Left ventricle myocardium inferior (tissue), 1 donor: ENCODE measurements around the gene TATDN2. TPM values are rescaled to one million over a fixed set of nuclear protein-coding genes. Genes with fewer than 3 reads are reported as not detected.

Experiments used
- DNase-seq: peaks from one replicate; pipeline ENCODE4 v3.0.0-alpha.2; 2020
- H3K27ac ChIP-seq: fragments of 200-600 bp; replicated peaks from 2 replicates; pipeline ENCODE4 v1.8.0; 2021
- H3K27me3 ChIP-seq: fragments of 200-600 bp; 2 replicates; pipeline ENCODE4 v1.8.0; 2021; ENCODE audit warnings: low read depth
- H3K36me3 ChIP-seq: fragments of 200-600 bp; 2 replicates; pipeline ENCODE4 v1.8.0; 2021
- H3K4me1 ChIP-seq: fragments of 200-600 bp; 2 replicates; pipeline ENCODE4 v1.8.0; 2021
- H3K4me3 ChIP-seq: fragments of 200-600 bp; 2 replicates; pipeline ENCODE4 v1.8.0; 2021; ENCODE audit warnings: mild to moderate bottlenecking, moderate library complexity
- H3K9me3 ChIP-seq: fragments of 200-600 bp; replicated peaks from 2 replicates; pipeline ENCODE4 v1.8.0; 2021
- intact Hi-C: fragments of 100-400 bp; cut with micrococcal nuclease; formaldehyde crosslinking; loops from one replicate; pipeline ENCODE4 v1.11.0; 2022
- total RNA-seq: library from RNA; stranded (reverse); fragmentation: NEBNext Ultra II Directional; extraction: Animal tissue kit (Norgen Biotek cat#: 25700); gene quantifications from one replicate; pipeline ENCODE4 v1.2.1, GENCODE V29; 2021
- TF ChIP-seq, protein P1 (sequence below): fragments of 200-600 bp; IDR thresholded peaks from 2 replicates; pipeline ENCODE4 v1.8.0; 2021; ENCODE audit warnings: antibody characterized with exemption, mild to moderate bottlenecking, borderline replicate concordance
- donor health status: DM: no; HTN: yes; CAD: no; lungs with severe emphysema.

Gene TATDN2
- total RNA-seq, 1 donor from 2014 or later = 15.8 TPM

DNA sequence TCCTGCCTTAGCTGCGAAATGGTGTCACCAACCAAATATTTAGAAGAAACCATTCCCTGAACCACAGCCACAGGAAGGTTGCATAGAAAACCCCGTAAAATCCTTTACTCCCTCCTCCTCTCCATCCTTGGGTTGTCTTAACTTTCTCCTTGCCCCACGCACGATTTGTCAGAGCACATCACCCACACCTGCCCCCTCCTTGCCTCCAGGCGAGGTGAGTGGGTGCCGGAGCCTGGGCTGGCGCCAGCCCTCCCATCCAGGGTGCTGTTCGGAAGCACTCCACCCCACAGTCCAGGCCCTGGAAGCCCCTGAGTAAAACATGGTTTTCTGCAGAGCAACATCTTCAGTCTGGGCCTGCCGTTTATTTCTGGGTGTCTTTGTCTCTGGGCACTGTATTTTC is 40.8 kb downstream of the TATDN2 start:
- H3K27ac ChIP-seq = no peak overlapping the region
- intact Hi-C loops = no loop called here
- H3K9me3 ChIP-seq = no peaks in the 10 kb centered on the region
- DNase-seq = no peak
- peaks cover 12% of the 10 kb centered on the region for H3K4me1 ChIP-seq
- H3K4me3 ChIP-seq = no peak overlapping the region
- H3K36me3 ChIP-seq = peaks cover 60% of the 10 kb centered on the region
- TF ChIP-seq, protein P1, sequence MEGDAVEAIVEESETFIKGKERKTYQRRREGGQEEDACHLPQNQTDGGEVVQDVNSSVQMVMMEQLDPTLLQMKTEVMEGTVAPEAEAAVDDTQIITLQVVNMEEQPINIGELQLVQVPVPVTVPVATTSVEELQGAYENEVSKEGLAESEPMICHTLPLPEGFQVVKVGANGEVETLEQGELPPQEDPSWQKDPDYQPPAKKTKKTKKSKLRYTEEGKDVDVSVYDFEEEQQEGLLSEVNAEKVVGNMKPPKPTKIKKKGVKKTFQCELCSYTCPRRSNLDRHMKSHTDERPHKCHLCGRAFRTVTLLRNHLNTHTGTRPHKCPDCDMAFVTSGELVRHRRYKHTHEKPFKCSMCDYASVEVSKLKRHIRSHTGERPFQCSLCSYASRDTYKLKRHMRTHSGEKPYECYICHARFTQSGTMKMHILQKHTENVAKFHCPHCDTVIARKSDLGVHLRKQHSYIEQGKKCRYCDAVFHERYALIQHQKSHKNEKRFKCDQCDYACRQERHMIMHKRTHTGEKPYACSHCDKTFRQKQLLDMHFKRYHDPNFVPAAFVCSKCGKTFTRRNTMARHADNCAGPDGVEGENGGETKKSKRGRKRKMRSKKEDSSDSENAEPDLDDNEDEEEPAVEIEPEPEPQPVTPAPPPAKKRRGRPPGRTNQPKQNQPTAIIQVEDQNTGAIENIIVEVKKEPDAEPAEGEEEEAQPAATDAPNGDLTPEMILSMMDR = no peak
- H3K27me3 ChIP-seq = no peaks in the 10 kb centered on the region

DNA sequence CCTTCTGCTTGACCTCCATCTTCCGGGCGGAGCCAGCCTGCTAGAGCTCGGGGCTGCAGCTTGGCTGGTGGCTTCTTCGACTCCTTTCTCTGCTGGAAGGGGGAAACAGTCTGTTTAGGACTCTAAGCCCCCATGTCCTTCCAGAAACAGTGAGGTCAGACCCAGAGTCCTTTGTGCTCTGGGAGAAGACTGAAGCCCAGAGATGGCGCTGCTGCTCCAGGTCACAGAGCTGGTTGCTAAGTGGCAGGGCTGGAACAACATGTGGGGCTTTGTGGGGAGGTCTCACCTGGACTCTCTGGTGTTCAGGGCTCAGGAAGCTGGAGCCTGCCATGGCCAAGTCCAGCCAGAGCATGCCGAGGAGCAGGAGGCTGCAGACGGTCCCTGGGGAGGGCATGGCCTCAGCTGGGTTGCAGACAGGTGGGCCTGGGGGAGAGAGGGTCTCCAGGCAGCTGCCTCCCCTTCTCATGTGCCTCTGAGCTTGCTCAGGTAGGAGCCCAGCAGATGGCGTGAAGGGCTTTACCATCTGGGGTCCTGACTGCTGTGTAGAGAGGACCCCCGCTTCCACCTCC is 41.6 kb downstream of the TATDN2 start:
- H3K4me3 ChIP-seq = no peak overlapping the region
- no peaks in the 10 kb centered on the region for H3K27me3 ChIP-seq
- H3K27ac ChIP-seq = no peak overlapping the region
- no peak for DNase-seq
- no peaks in the 10 kb centered on the region for H3K9me3 ChIP-seq
- TF ChIP-seq, protein P1 = no peak
- H3K4me1 ChIP-seq = peaks cover 12% of the 10 kb centered on the region
- peaks cover 59% of the 10 kb centered on the region for H3K36me3 ChIP-seq
- intact Hi-C loops = no loop called here

DNA sequence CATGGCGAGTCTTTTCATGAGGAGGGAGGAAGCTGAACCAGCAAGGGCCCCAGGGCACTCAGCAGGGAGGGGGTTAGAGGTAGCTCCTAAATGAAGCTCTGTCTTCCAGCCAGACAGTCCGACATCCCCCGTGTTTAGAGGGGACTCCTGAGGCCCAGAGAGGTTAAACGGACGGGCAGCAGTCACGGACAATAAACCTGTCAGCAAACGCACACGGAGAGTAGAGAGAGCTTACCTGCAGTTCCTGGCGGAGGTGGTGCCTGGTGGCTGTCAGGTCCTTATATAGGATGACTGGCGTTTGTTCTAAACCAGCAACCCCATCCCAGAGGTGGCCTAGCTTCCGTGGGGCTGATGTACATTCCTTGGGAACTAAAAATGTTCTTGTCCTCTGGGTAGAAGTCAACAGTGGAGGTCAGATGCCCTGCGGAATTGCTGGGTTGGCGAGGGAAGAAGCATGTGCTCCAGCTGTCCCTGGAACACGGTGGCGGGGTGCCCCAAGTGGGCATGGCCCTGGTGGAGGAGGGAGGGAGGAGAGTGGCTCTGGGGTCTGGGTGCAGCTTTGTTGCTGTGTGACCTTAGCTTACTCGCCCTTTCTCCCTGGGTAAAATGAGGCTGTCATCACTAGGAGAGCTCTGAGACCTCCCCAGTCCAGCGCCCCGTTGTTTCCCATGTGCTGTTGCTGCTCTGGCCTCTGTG is 42.4 kb downstream of the TATDN2 start:
- Histone ChIP-seq H3K4me3 (no peak overlapping the region), H3K4me1 (peaks cover 12% of the 10 kb centered on the region), H3K27ac (no peak overlapping the region), H3K27me3 (no peaks in the 10 kb centered on the region), H3K36me3 (peaks cover 54% of the 10 kb centered on the region), H3K9me3 (no peaks in the 10 kb centered on the region)
- TF ChIP-seq, protein P1 = no peak
- DNase-seq = no peak
- intact Hi-C loops = no loop called here

DNA sequence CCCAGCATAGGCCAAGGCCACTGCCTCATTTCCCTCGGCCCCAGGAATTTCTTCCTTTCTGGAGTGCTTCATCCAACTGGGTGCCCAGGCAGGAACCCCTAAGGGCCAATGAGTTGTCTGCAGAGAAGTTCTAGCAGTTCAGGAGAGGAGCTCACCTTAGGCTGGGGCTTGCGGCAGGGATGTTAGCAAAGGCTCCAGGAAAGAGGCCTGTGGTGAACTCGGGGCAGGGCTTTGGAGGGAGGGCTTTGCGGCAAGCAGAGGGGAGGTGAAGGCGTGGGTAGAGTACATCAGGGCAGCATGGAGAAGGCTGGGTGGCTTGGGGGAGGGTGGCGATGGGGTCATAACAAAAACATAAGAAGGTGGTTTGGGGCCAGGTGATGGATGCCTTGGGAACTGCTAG is 43.4 kb downstream of the TATDN2 start:
- TF ChIP-seq, protein P1 = no peak
- Histone ChIP-seq H3K4me3 (no peak overlapping the region), H3K27ac (no peak overlapping the region), H3K4me1 (peaks cover 12% of the 10 kb centered on the region), H3K36me3 (peaks cover 53% of the 10 kb centered on the region), H3K9me3 (no peaks in the 10 kb centered on the region), H3K27me3 (no peaks in the 10 kb centered on the region)
- no peak for DNase-seq
- intact Hi-C loops = no loop called here

DNA sequence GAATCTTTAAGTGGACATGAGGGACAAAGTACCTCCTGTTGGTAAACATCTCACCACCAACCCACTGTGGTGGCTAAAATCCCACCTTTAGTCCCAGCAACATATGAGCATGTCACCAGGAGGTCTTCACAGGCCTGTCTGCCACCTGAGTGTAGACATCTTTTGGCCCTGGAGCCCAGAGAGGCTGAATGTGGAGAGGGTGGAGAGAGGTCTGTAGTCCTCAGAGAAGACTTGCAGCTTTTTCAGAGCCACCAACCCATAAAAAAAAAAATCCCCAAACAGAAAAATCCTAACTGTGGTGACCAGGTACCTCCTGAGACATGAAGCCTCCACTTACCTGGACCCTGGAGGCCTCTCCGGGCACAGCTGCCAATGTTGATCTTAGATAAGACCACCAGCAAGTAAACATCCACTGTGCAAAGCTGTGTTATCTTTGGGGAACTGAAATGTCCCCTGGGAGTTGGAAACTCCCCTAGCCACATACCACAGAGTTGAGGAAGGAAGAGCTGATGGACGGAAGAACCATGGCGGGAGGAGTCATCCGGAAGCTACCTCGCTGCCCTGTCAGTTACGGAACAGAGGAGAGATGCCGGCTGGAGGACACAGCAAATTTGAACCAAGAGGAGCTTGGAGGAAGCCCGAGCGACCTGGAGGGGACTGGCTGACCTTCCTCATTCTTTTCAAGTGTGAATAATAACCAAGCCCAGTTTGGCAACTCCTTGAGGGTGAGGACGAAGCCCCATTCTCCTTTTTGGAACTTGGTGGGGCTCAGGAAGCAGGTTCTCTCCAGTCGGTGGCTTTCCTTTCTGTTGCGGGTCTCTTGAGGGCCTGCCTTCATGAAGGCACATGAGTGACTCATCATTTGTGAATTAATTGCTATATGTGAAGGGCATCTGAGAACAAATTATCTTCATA is 44.5 kb downstream of the TATDN2 start, which contains the start of gene GHRL:
Gene GHRL (minus strand): TSS at position 443 of the 915 bp plus-strand sequence. CDS start 2,767 bp downstream, outside the sequence.
- intact Hi-C loops = no loop called here
- H3K27me3 ChIP-seq = no peaks in the 10 kb centered on the region
- H3K4me1 ChIP-seq = peaks cover 12% of the 10 kb centered on the region
- TF ChIP-seq, protein P1 = no peak
- no peaks in the 10 kb centered on the region for H3K9me3 ChIP-seq
- no peak within 1 kb of the TSS for H3K4me3 ChIP-seq
- no peak within 1 kb of the TSS for H3K27ac ChIP-seq
- H3K36me3 ChIP-seq = peaks cover 48% of the 10 kb centered on the region
- no peak for DNase-seq
